NT2/D1 (cell line): ENCODE data around the gene FHL3.

Experiments
- DNase-seq: peaks from one replicate; pipeline ENCODE4 v3.0.0-alpha.2; 2011; ENCODE audit warnings: low read depth, low spot score
- H3K27me3 ChIP-seq: 2 replicates; pipeline ENCODE4 v1.6.0; 2011; ENCODE audit warnings: mild to moderate bottlenecking; ENCODE audit not compliant: insufficient read length, insufficient read depth
- H3K36me3 ChIP-seq: 2 replicates; pipeline ENCODE4 v1.6.1; 2011; ENCODE audit warnings: mild to moderate bottlenecking, low read length, mixed read lengths; ENCODE audit not compliant: insufficient read depth, insufficient read length
- H3K4me1 ChIP-seq: 2 replicates; pipeline ENCODE4 v1.5.1; 2011; ENCODE audit not compliant: insufficient read depth, insufficient read length
- H3K4me3 ChIP-seq: 2 replicates; pipeline ENCODE4 v1.5.1; 2011; ENCODE audit warnings: low read depth; ENCODE audit not compliant: insufficient read length
- H3K9ac ChIP-seq: 2 replicates; pipeline ENCODE4 v1.6.0; 2011; ENCODE audit warnings: low read depth; ENCODE audit not compliant: insufficient read length
- H3K9me3 ChIP-seq: 2 replicates; pipeline ENCODE4 v1.5.1; 2011; ENCODE audit warnings: mild to moderate bottlenecking, low read length; ENCODE audit not compliant: insufficient read depth
- SUZ12 ChIP-seq: IDR thresholded peaks from 2 replicates; pipeline ENCODE4 v1.6.1; 2011; ENCODE audit not compliant: insufficient read length, insufficient read depth; ENCODE audit errors: extremely low read depth
- YY1 ChIP-seq: IDR thresholded peaks from 2 replicates; pipeline ENCODE4 v1.6.1; 2011; ENCODE audit not compliant: insufficient read length, insufficient read depth
- ZNF274 ChIP-seq: IDR thresholded peaks from 2 replicates; pipeline ENCODE4 v1.6.1; 2011; ENCODE audit warnings: mild to moderate bottlenecking, low read depth, low read length

The FHL3 gene

DNA sequence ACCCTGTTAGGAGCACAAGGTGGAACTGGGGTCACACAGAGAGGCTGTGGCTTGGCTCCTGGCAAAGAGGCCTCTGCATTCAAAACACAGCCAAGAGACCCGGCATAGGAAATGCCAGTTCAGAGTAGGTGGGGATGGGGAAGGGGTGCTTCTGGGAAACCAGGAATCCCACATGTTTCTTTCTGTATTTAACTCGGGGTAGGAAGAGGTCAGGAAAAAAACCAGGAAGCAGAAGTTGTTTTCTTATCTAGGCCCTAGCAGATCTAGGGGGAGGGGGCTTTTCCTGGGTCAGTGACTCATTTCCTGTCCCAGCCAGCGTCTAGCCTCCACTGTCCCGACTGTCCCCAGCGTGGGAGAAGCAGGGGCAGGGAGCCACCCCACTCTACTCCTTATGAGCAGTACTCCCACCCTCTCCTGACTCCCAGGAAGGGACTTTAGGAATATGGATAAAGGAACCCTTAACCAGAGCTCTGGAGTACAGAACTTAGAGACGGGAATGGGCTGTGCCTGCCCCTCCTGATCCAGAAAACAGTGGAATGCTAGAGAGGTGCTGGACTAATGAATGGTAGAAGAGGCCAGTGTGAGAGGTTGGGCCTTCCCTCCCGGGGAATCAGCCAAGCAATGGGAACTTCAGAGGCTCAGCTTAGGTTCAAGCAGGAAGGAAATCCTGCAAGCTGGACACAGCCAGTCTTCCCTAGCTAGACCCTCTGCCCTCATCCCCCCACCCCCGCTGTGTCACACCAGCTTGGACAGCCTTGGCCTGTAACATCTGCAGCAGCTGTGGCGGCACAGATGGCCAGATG lies 5.7 kb downstream of the FHL3 start:
- no peaks in the 10 kb centered on the region for H3K27me3 ChIP-seq
- peaks cover 46% of the 10 kb centered on the region for H3K4me1 ChIP-seq
- no peak overlapping the region for H3K4me3 ChIP-seq
- DNase-seq = no peak
- peaks cover 82% of the 10 kb centered on the region for H3K36me3 ChIP-seq
- no peaks in the 10 kb centered on the region for H3K9me3 ChIP-seq
- no peak for TF ChIP-seq YY1
- no peak for TF ChIP-seq ZNF274
- TF ChIP-seq SUZ12 = no peak
- peak overlapping the region; percentile 58 for H3K9ac ChIP-seq

DNA sequence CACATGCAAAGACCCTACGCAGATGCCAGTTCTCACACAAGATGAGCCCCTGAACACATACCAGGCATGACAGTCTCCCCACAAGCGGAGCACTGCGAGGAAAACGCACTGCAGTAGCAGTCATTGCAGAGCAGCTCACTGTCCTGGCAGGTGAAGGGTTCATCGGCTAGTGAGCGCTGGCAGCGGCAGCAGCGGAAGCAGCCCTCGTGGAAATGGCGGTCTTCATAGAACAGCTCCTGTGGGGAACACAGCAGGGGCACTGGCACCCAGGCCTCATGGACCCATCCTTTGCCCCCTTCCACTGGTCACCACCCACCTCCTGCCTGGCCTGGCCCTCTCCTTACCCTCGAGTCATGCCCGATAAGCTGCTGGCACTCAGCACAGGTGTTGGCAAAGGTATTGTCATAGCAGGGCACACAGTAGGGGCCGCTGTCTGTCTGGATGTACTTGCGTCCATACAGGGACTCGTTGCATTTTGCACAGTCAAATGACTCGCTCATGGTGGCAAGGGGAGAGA lies 6.3 kb downstream of the FHL3 start:
- no peak for TF ChIP-seq YY1
- no peak for TF ChIP-seq SUZ12
- TF ChIP-seq ZNF274 = no peak
- H3K36me3 ChIP-seq = peaks cover 80% of the 10 kb centered on the region
- no peak overlapping the region for H3K4me3 ChIP-seq
- no peaks in the 10 kb centered on the region for H3K27me3 ChIP-seq
- H3K9me3 ChIP-seq = no peaks in the 10 kb centered on the region
- H3K9ac ChIP-seq = peak overlapping the region; percentile 58
- no peak for DNase-seq
- H3K4me1 ChIP-seq = peaks cover 40% of the 10 kb centered on the region

DNA sequence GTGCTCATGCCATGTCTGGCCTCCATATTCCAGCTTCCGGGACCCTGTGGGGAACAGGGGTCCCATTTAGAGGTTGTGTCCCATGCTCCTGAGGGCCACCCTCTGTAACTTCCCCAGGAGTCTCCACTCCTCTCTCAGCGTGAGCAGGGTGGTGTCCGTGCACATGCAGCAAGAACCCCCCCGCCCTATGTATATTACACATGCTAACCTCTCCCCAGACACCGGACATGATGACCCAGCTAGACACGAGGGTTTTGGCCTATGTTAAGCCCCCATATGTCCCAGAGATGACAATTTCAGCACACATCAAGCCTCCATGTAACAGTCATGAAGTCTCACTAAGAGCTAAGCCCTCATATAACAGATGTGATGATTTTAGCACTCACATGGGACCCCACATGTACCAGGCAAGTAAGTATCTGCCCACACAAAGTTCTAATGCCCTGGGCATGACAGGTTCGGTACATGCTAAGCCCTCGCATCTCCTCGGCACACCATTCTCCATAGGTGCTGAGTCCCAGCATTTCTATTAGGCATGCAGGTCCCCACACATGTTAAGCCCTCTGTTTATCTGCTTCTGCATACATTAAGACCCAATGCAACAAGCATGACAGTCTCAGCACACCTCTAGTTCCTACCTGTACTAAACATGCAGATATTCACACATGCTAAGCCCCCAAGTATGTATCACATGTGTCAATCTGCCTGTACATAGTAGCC lies 7.1 kb downstream of the FHL3 start:
- no peak for DNase-seq
- Histone ChIP-seq H3K36me3 (peaks cover 73% of the 10 kb centered on the region), H3K9me3 (no peaks in the 10 kb centered on the region), H3K4me1 (peaks cover 32% of the 10 kb centered on the region), H3K4me3 (no peak overlapping the region), H3K27me3 (no peaks in the 10 kb centered on the region), H3K9ac (peak overlapping the region; percentile 12)
- TF ChIP-seq YY1 = no peak
- TF ChIP-seq SUZ12 = no peak
- no peak for TF ChIP-seq ZNF274

DNA sequence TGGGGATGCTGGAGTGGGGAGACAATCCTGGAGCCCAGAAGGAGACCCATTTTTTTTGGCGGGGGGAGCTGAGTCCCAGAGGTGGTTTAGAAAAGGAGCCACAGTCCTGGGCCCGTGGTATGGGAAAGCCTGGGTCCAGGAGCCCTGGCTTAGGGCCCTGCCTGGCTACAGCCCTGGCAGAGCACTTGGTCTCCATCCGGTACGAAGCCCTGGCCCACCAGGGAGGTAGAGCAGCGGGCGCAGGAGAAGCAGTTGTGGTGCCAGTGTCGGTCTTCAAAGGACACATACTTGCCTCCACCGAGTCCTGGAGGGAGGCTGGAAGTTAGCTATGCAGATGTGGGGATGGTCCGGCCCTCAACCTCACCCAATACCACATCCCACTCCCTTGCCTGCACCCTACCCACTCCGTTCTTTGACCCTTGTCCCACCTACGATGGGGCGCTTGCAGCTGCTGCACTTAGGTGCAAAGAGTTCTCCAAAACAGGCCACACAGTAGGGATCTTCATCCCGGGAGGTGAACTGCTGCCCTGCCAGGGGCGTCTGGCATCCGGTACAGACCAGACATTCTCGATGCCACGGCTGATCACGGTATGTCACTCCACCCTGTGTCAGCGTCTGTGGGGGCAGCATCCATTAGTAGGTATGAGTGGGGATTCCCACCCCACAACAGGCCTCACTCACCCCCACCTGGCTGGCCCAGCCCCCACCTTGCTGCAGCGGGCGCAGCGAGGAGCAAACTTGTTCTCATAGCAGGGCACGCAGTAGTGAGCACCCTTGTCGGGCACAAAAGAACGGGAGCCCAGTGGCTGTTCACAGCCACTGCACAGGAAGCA lies 7.8 kb downstream of the FHL3 start:
- H3K27me3 ChIP-seq = no peaks in the 10 kb centered on the region
- H3K9me3 ChIP-seq = no peaks in the 10 kb centered on the region
- no peak overlapping the region for H3K4me3 ChIP-seq
- peaks cover 65% of the 10 kb centered on the region for H3K36me3 ChIP-seq
- H3K9ac ChIP-seq = peak overlapping the region; percentile 12
- no peak for DNase-seq
- no peak for TF ChIP-seq ZNF274
- H3K4me1 ChIP-seq = peaks cover 31% of the 10 kb centered on the region

DNA sequence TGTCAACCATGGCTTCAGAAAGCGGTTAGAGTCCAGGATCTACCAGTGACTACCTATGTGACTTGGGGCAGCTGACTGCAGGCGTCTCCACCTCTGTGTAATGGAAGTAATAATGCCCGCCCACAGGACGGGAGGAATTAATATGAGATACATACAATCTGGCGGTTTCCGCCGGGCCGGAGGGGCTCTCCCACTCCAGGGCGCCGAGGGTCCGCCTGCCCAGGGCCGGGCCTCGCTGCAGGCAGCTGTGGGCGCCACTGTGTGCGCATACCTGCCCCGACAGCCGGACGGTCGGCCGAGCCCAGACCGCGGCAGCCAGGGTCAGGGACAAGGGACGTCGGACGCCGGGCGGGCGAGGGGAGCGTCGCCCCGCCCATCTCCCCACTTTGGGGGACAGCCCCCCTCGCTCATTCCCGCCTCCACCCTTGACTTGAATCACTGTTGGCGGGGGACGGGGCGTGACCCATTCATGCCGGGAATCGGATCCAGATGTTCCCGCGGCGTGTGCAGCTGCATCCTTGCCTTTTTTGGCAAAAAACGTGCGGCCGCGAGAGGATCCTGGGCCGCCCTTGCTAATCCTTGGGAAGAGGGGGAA lies 9.5 kb downstream of the FHL3 start:
- no peak for TF ChIP-seq YY1
- no peak for TF ChIP-seq ZNF274
- no peak for TF ChIP-seq SUZ12
- Histone ChIP-seq H3K9me3 (no peaks in the 10 kb centered on the region), H3K4me3 (no peak overlapping the region), H3K27me3 (no peaks in the 10 kb centered on the region), H3K4me1 (peaks cover 23% of the 10 kb centered on the region), H3K36me3 (peaks cover 54% of the 10 kb centered on the region), H3K9ac (no peak overlapping the region)
- no peak for DNase-seq

DNA sequence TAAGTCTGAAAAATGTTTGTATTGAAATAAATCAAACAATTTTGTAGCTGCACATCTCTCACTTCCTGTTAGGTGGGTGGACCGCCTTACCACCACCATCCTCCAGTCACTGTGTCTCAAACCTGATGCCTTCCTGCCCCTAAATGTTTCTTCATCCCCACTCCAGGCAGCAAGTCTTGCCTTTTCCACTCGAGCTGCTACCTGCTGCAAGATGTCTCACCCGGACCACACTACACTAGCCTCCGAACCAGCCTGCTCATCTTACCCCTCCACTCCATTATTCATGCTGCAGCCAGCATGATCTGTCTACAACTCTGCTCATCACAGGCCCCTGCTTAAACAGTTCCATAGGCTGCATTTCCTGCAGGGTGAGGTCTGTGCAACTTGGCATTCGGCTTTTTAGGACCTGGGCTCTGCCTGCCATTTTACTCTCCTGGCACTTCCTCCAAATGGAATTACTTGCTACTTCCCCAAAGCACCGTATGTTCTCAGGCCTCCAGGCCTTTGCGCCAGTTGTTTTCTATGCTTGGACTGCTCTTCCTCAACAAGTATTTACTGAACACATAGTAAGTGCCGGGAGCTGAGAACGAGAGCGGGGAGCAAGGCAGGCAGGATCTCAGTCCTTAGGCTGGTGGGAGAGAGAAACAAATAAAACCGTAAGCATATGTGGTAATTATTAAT lies 10.3 kb downstream of the FHL3 start:
- Histone ChIP-seq H3K36me3 (peaks cover 52% of the 10 kb centered on the region), H3K4me1 (peaks cover 16% of the 10 kb centered on the region), H3K4me3 (no peak overlapping the region), H3K9ac (no peak overlapping the region), H3K27me3 (no peaks in the 10 kb centered on the region), H3K9me3 (no peaks in the 10 kb centered on the region)
- TF ChIP-seq YY1 = no peak
- DNase-seq = no peak
